Colonic mucosa (tissue), 4 donors: ENCODE data around the gene IL17B. TPM values are rescaled to one million over a fixed set of nuclear protein-coding genes. Genes with fewer than 3 reads are reported as not detected.

Experiments used
- DNase-seq: peaks from one replicate; pipeline ENCODE4 v3.0.0-alpha.2; 2020
- H3K27ac ChIP-seq: fragments of 200-600 bp; one replicate; pipeline ENCODE4 v1.8.0; 2021
- H3K27me3 ChIP-seq: fragments of 200-600 bp; one replicate; pipeline ENCODE4 v1.8.0; 2021
- H3K36me3 ChIP-seq: fragments of 200-600 bp; one replicate; pipeline ENCODE4 v1.8.0; 2021
- H3K4me1 ChIP-seq: fragments of 200-600 bp; one replicate; pipeline ENCODE4 v1.8.0; 2021; ENCODE audit warnings: mild to moderate bottlenecking
- H3K4me3 ChIP-seq: fragments of 200-600 bp; one replicate; pipeline ENCODE4 v1.8.0; 2021
- H3K9ac ChIP-seq, 2 donors: one replicate each; pipeline ENCODE4 v1.7.0; 2013; ENCODE audit warnings: control low read depth in 2 of 2, low read depth in 2 of 2, low read length in 2 of 2
- H3K9me3 ChIP-seq: fragments of 200-600 bp; one replicate; pipeline ENCODE4 v1.8.0; 2021
- CTCF ChIP-seq: fragments of 200-600 bp; IDR thresholded peaks from one replicate; pipeline ENCODE4 v1.8.0; 2022; ENCODE audit warnings: antibody characterized with exemption, mild to moderate bottlenecking
- intact Hi-C: fragments of 100-400 bp; cut with DNase I; formaldehyde crosslinking; loops from one replicate; pipeline ENCODE4 v1.14.1; 2022
- total RNA-seq, 2 donors: library from RNA; stranded (reverse); fragmentation: NEBNext Ultra II Directional in 1 of 2; extraction: Animal tissue kit (Norgen Biotek cat#: 25700) in 1 of 2; gene quantifications; one replicate each; pipeline ENCODE4 v1.2.1, GENCODE V29; 2021
- donor health status: healthy.
- donor health status: DM: no; HTN: no; CAD: no.
- donor health status: DM: no; HTN: no; CAD: no.

The IL17B gene
- total RNA-seq, 2 donors from 2014 or later, result 0.42 TPM; not detected in 1

DNA sequence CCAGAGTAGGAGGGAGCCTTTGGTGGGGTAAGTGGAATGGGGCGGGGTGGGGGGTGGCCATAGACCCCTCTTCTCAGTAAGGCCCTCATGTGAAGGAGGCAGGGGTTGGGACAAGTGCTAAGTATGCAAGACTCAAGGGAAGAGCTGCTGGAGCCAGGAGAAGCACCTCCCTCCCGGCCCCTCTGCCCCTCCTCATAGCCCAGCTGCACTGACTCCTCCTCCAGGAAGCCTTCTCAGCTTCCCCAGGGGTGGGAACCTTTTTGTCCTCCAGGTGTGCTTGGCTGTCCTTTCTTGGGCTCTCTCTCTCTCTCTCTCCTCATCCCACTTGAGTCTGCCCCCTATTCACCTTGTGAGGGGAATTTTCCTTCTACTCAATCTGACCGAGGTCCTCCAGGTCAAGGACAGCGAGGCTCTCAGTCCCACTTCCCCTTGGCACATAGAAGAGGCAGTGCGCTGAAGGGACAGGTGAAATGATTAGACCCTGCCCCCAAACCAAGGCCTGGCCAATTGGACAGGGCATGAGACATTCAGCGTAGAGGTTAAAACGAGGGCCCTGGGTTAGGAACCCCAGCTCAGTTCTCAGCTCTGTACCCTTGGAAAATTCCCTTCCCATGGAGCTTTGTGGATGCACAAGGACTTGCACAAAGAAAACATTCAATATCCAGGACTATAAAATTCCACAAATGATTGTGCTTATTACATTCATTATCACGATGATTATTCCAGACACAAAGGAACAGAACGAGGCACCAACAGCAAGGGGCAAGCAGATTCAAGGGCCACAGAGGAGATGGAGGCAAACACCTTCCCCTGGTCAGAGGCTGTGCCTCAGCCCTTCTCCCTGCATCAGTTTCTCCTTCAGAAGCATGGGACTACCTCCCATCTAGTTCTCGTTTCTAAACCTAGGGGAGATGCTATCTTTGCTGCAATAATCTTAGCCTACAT, 45.6 kb upstream of the IL17B start:
- TF ChIP-seq CTCF, result no peak
- H3K27ac ChIP-seq, result peak overlapping the region; percentile 37
- no peaks in the 10 kb centered on the region for H3K9me3 ChIP-seq
- H3K36me3 ChIP-seq, result no peaks in the 10 kb centered on the region
- no peak overlapping the region for H3K9ac ChIP-seq
- no peaks in the 10 kb centered on the region for H3K4me1 ChIP-seq
- H3K27me3 ChIP-seq, result no peaks in the 10 kb centered on the region
- DNase-seq, result no peak
- intact Hi-C loops, result no loop called here
- no peak overlapping the region for H3K4me3 ChIP-seq

DNA sequence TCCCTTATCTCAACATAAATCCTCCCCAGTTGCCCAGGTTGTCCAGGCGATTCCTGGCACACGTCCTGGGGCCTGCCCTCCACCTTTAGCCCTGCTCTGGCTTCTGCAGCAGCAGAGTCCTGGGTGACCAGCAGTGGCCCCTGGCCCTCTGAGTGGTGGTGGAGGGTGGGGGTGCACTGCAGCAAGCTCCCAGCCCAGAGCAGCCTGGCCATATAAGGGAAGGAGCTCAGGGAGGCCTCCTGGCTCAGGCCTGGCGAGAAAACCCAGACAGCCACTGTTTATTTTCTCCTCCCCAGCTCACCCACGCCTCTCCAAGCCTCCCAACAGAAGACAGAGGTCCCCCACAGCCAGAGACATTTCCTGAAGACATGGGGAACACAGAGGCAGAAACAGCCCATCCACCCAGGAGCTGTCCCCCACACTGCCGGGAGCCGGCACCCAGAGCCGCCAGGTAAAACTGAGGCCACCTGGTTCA, 44.7 kb upstream of the IL17B start:
- Histone ChIP-seq H3K9ac (peak overlapping the region in 1 of 2 donors; percentile 22), H3K9me3 (no peaks in the 10 kb centered on the region), H3K27me3 (no peaks in the 10 kb centered on the region), H3K4me1 (no peaks in the 10 kb centered on the region), H3K36me3 (no peaks in the 10 kb centered on the region), H3K4me3 (no peak overlapping the region), H3K27ac (peak overlapping the region; percentile 37)
- TF ChIP-seq CTCF, result no peak
- DNase-seq, result no peak
- intact Hi-C loops, result no loop called here

GRCh38 chr5:149423049-149423793, 44.1 kb upstream of the IL17B start:
- no peaks in the 10 kb centered on the region for H3K36me3 ChIP-seq

GRCh38 chr5:149422366-149423048, 43.4 kb upstream of the IL17B start:
- Histone ChIP-seq H3K36me3 (no peaks in the 10 kb centered on the region), H3K9ac (no peak overlapping the region), H3K27ac (peak overlapping the region; percentile 37), H3K9me3 (no peaks in the 10 kb centered on the region), H3K27me3 (no peaks in the 10 kb centered on the region), H3K4me1 (no peaks in the 10 kb centered on the region), H3K4me3 (no peak overlapping the region)
- DNase-seq, result peak; percentile 51
- intact Hi-C loops, result no loop called here
- no peak for TF ChIP-seq CTCF

More at GRCh38 chr5:149423049-149423793, 44.1 kb upstream of the IL17B start:
- H3K9ac ChIP-seq, result peak overlapping the region in 1 of 2 donors; percentile 22
- H3K27me3 ChIP-seq, result no peaks in the 10 kb centered on the region
- intact Hi-C loops, result no loop called here
- no peaks in the 10 kb centered on the region for H3K4me1 ChIP-seq
- no peaks in the 10 kb centered on the region for H3K9me3 ChIP-seq
- no peak for TF ChIP-seq CTCF
- H3K27ac ChIP-seq, result peak overlapping the region; percentile 37
- DNase-seq, result no peak
- H3K4me3 ChIP-seq, result no peak overlapping the region

DNA sequence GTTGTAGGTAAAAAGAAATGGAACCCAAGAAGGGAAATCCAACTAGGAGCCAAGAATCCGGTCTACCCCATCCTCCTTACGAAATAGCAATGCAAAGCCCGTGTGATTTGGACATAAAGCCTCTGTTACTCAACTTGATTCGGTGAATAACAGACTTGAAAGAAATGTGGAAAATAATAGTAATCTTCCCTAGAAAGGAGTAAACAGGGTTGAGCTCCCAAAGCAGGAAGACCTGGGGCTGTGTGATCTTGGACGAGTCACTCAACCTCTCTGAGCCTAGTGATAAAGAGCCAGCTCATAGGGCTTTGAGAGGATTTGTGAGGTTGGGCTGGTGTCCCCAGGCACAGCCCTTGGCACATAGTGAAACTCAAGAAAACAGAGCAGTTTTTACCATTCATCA, 42.7 kb upstream of the IL17B start:
- Histone ChIP-seq H3K4me3 (no peak overlapping the region), H3K4me1 (no peaks in the 10 kb centered on the region), H3K9me3 (no peaks in the 10 kb centered on the region), H3K9ac (no peak overlapping the region), H3K27ac (peak overlapping the region; percentile 37), H3K27me3 (no peaks in the 10 kb centered on the region), H3K36me3 (no peaks in the 10 kb centered on the region)
- intact Hi-C loops, result no loop called here
- no peak for TF ChIP-seq CTCF
- DNase-seq, result no peak
